DMS53 treated with DMSO at 0.1 percent for 48 hours (cell line): ENCODE data around the gene TUBGCP5.
"Not testable (repeated sequence)": the region's sequence is repeated elsewhere in the genome, so short reads cannot be mapped to it uniquely, and the experiment has no call there.

ENCODE experiments used
- DNase-seq: peaks from one replicate; lab custom pipeline; 2025; ENCODE audit not compliant: unreplicated experiment; lab: John Stamatoyannopoulos, UW

Gene TUBGCP5

GRCh38 chr15:23043535-23043934 lies 4.2 kb upstream of the TUBGCP5 start:
- DNase-seq = not testable (repeated sequence)

GRCh38 chr15:23041736-23042135 lies 2.4 kb upstream of the TUBGCP5 start:
- not testable (repeated sequence) for DNase-seq

GRCh38 chr15:23039917-23040281 lies 530 bp upstream of the TUBGCP5 start:
- no peak for DNase-seq

GRCh38 chr15:23038726-23039142 lies 635 bp downstream of the TUBGCP5 start:
- DNase-seq = peak; percentile 10

GRCh38 chr15:23035964-23036566 lies 3.3 kb downstream of the TUBGCP5 start:
- peak; percentile 29 for DNase-seq

GRCh38 chr15:23033979-23034378 lies 5.4 kb downstream of the TUBGCP5 start:
- peak; percentile 24 for DNase-seq

- DNase-seq = no peak
Observed at GRCh38 chr15:23026218-23026617, 13.2 kb downstream of the TUBGCP5 start.

- no peak for DNase-seq
Observed at GRCh38 chr15:23022156-23022555, 17.2 kb downstream of the TUBGCP5 start.

- DNase-seq = no peak
Observed at GRCh38 chr15:23014394-23015000, 24.9 kb downstream of the TUBGCP5 start.

GRCh38 chr15:23013681-23014080 lies 25.7 kb downstream of the TUBGCP5 start:
- no peak for DNase-seq

GRCh38 chr15:23012616-23013015 lies 26.8 kb downstream of the TUBGCP5 start:
- DNase-seq = not testable (repeated sequence)

- no peak for DNase-seq
Observed at GRCh38 chr15:23003736-23004135, 35.6 kb downstream of the TUBGCP5 start.

- no peak for DNase-seq
Observed at GRCh38 chr15:23002920-23003319, 36.4 kb downstream of the TUBGCP5 start.

GRCh38 chr15:22995795-22996194 lies 43.6 kb downstream of the TUBGCP5 start:
- no peak for DNase-seq

- DNase-seq = no peak
Observed at GRCh38 chr15:22992024-22992326, 47.4 kb downstream of the TUBGCP5 start.

- peak; percentile 14 for DNase-seq
Observed at GRCh38 chr15:22989576-22990477, 49.5 kb downstream of the TUBGCP5 start.

GRCh38 chr15:22988811-22989210 lies 50.6 kb downstream of the TUBGCP5 start:
- no peak for DNase-seq

GRCh38 chr15:22981931-22982330 lies 57.4 kb downstream of the TUBGCP5 start:
- DNase-seq = not testable (repeated sequence)

GRCh38 chr15:22981051-22981840 lies 58.1 kb downstream of the TUBGCP5 start:
- DNase-seq = no peak

- peak; percentile 36 for DNase-seq
Observed at GRCh38 chr15:22980189-22981050, 58.9 kb downstream of the TUBGCP5 start, which contains the start of gene CYFIP1. Gene CYFIP1, minus strand, starts transcription at chr15:22980368. Its CDS starts 33,083 bp downstream, at chr15:22947285.
